GM19467 (cell line): ENCODE results near the gene FANK1.
"Not testable (repeated sequence)": the region's sequence is repeated elsewhere in the genome, so short reads cannot be mapped to it uniquely, and the experiment has no call there.

Source experiments
- ATAC-seq: cut with Tn5 transposase; IDR thresholded peaks from one replicate; pipeline ENCODE4 v1.9.1; 2021; ENCODE audit warnings: mild to moderate bottlenecking, moderate library complexity; ENCODE audit not compliant: unreplicated experiment

FANK1 gene

GRCh38 chr10:126016882-126017281 is 120.5 kb downstream of the FANK1 start:
- no peak for ATAC-seq

- ATAC-seq: no peak
Observed at GRCh38 chr10:126017961-126018560, 121.7 kb downstream of the FANK1 start.

GRCh38 chr10:126021833-126022500 is 125.6 kb downstream of the FANK1 start:
- ATAC-seq: no peak

- no peak for ATAC-seq
Observed at GRCh38 chr10:126022841-126023240, 126.5 kb downstream of the FANK1 start.

GRCh38 chr10:126027692-126028091 is 131.3 kb downstream of the FANK1 start:
- no peak for ATAC-seq

GRCh38 chr10:126029999-126030398 is 133.6 kb downstream of the FANK1 start:
- no peak for ATAC-seq

- ATAC-seq: no peak
Observed at GRCh38 chr10:126034586-126034985, 138.2 kb downstream of the FANK1 start.

GRCh38 chr10:126036515-126036914 is 140.2 kb downstream of the FANK1 start:
- no peak for ATAC-seq

GRCh38 chr10:126037946-126038345 is 141.6 kb downstream of the FANK1 start:
- ATAC-seq: no peak

GRCh38 chr10:126041117-126041516 is 144.8 kb downstream of the FANK1 start:
- no peak for ATAC-seq

- ATAC-seq: peak; percentile 99
Observed at GRCh38 chr10:126041804-126042231, 145.5 kb downstream of the FANK1 start.

- ATAC-seq: no peak
Observed at GRCh38 chr10:126042354-126042753, 146.0 kb downstream of the FANK1 start.

GRCh38 chr10:126042906-126043305 is 146.5 kb downstream of the FANK1 start:
- no peak for ATAC-seq

GRCh38 chr10:126043389-126043788 is 147.0 kb downstream of the FANK1 start:
- ATAC-seq: no peak

GRCh38 chr10:126045861-126046260 is 149.5 kb downstream of the FANK1 start:
- ATAC-seq: no peak

GRCh38 chr10:126046831-126047230 is 150.5 kb downstream of the FANK1 start:
- no peak for ATAC-seq

GRCh38 chr10:126047749-126048148 is 151.4 kb downstream of the FANK1 start:
- ATAC-seq: not testable (repeated sequence)

- ATAC-seq: no peak
Observed at GRCh38 chr10:126049759-126050700, 153.7 kb downstream of the FANK1 start.

GRCh38 chr10:126052171-126052570 is 155.8 kb downstream of the FANK1 start:
- ATAC-seq: no peak

- ATAC-seq: no peak
Observed at GRCh38 chr10:126054191-126054590, 157.8 kb downstream of the FANK1 start.

GRCh38 chr10:126057494-126057893 is 161.1 kb downstream of the FANK1 start:
- ATAC-seq: no peak

- no peak for ATAC-seq
Observed at GRCh38 chr10:126058104-126058503, 161.7 kb downstream of the FANK1 start.
